Lung (tissue), 12 donors: ENCODE measurements around the gene JOSD2. TPM values are rescaled to one million over a fixed set of nuclear protein-coding genes. Genes with fewer than 3 reads are reported as not detected.

Source experiments
- ATAC-seq: fragments of 200-7000 bp; cut with Tn5 transposase; one replicate; pipeline ENCODE4 v1.9.1; 2020; ENCODE audit warnings: moderate number of reproducible peaks; ENCODE audit not compliant: insufficient read depth, low FRiP score
- DNase-seq, 3 donors: peaks; one replicate each; pipeline ENCODE4 v3.0.0-alpha.2; 2013 to 2017
- H3K27ac ChIP-seq, 2 donors: one replicate each; pipeline ENCODE4 v1.5.1; 2013; ENCODE audit warnings: mild to moderate bottlenecking in 2 of 2, moderate library complexity in 2 of 2, control low read depth in 1 of 2, inconsistent platforms in 1 of 2, low read depth in 1 of 2, low read length in 1 of 2
- H3K27me3 ChIP-seq, 3 donors: one replicate each; pipeline ENCODE4 v1.5.1; 2013; ENCODE audit warnings: low read length in 2 of 3; ENCODE audit not compliant: control insufficient read depth in 3 of 3, insufficient read depth in 3 of 3
- H3K36me3 ChIP-seq, 4 donors: one replicate each; pipeline ENCODE4 v1.5.1; 2013; ENCODE audit warnings: low read length in 4 of 4, mild to moderate bottlenecking in 1 of 4, moderate library complexity in 1 of 4; ENCODE audit not compliant: control insufficient read depth in 4 of 4, insufficient read depth in 4 of 4
- H3K4me1 ChIP-seq, 5 donors: one replicate each; pipeline ENCODE4 v1.5.1; 2013; ENCODE audit warnings: low read length in 5 of 5, mild to moderate bottlenecking in 2 of 5, moderate library complexity in 1 of 5; ENCODE audit not compliant: control insufficient read depth in 5 of 5, insufficient read depth in 5 of 5
- H3K4me3 ChIP-seq: one replicate; pipeline ENCODE4 v1.5.1; 2013; ENCODE audit warnings: mild to moderate bottlenecking, control low read depth, moderate library complexity
- H3K9ac ChIP-seq, 2 donors: one replicate each; pipeline ENCODE4 v1.5.1; 2013; ENCODE audit warnings: low read length in 2 of 2, control low read depth in 1 of 2; ENCODE audit not compliant: insufficient read depth in 1 of 2
- H3K9me3 ChIP-seq, 4 donors: one replicate each; pipeline ENCODE4 v1.5.1; 2013; ENCODE audit warnings: low read length in 3 of 4, mild to moderate bottlenecking in 1 of 4, moderate library complexity in 1 of 4; ENCODE audit not compliant: control insufficient read depth in 4 of 4, insufficient read depth in 3 of 4
- CTCF ChIP-seq: IDR thresholded peaks from 2 replicates; pipeline ENCODE4 v1.5.1; 2012; ENCODE audit warnings: mild to moderate bottlenecking; ENCODE audit errors: control extremely low read depth, extremely low read depth
- WGBS, 2 donors: extraction: QIAGEN DNeasy Blood & Tissue Kit; methylation state at CpG; one replicate each; pipeline ENCODE4 v1.1.7; 2013; 5-methylcytosine and 5-hydroxymethylcytosine counted together
- polyA plus RNA-seq, 2 donors: library from polyadenylated mRNA; stranded (reverse); fragments of 200-250 nt; gene quantifications; one replicate each; pipeline ENCODE4 v1.2.1, GENCODE V29; 2013
- total RNA-seq, 2 donors: library from RNA; depleted of rRNA in 1 of 2; stranded (reverse); fragments of >200 nt in 1 of 2; gene quantifications; one replicate each; pipeline ENCODE4 v1.2.1, GENCODE V29; 2014 to 2021
- donor health status: control.
- donor health status: control.
- donor health status: Bipolar disorder and iron deficiency.
- donor health status: healthy.
- donor health status: DM: yes; HTN: yes; CAD: no.

Gene JOSD2
- total and polyA plus RNA-seq, 4 donors, result 9.8 to 76.8 (median 63.5) TPM

GRCh38 chr19:50497022-50497405 lies 14.0 kb downstream of the JOSD2 start:
- no peak for TF ChIP-seq CTCF
- ATAC-seq, result no peak
- no peak overlapping the region for H3K4me3 ChIP-seq
- H3K27me3 ChIP-seq, result peaks cover 0 to 26% (median 17%) of the 10 kb centered on the region in 3 donors
- H3K9ac ChIP-seq, result no peak overlapping the region
- H3K4me1 ChIP-seq, result peaks cover 0 to 5% (median 0%) of the 10 kb centered on the region in 5 donors
- H3K27ac ChIP-seq, result no peak overlapping the region
- H3K36me3 ChIP-seq, result no peaks in the 10 kb centered on the region
- no peaks in the 10 kb centered on the region for H3K9me3 ChIP-seq
- WGBS, 2 donors, result 81 to 83% methylated on average over 8 of the region's 8 CpGs
- DNase-seq, result no peak

- 77% methylated on average over 25 to 30 of the region's 30 CpGs for WGBS, 2 donors
- Histone ChIP-seq H3K36me3 (no peaks in the 10 kb centered on the region), H3K9ac (no peak overlapping the region), H3K4me3 (no peak overlapping the region), H3K27ac (peak overlapping the region in 1 of 2 donors; percentile 21), H3K9me3 (no peaks in the 10 kb centered on the region), H3K27me3 (peaks cover 0 to 31% (median 23%) of the 10 kb centered on the region in 3 donors), H3K4me1 (peaks cover 0 to 11% (median 0%) of the 10 kb centered on the region in 5 donors)
- DNase-seq (peak in 1 of 3 donors; percentile 41), ATAC-seq (no peak)
- no peak for TF ChIP-seq CTCF
Observed at GRCh38 chr19:50496189-50497021, 14.6 kb downstream of the JOSD2 start.

GRCh38 chr19:50495020-50495531 lies 15.9 kb downstream of the JOSD2 start:
- Histone ChIP-seq H3K9ac (no peak overlapping the region), H3K9me3 (peaks cover 0 to 2% (median 0%) of the 10 kb centered on the region in 4 donors), H3K4me1 (peaks cover 0 to 13% (median 0%) of the 10 kb centered on the region in 5 donors), H3K36me3 (no peaks in the 10 kb centered on the region), H3K27me3 (peaks cover 0 to 32% (median 26%) of the 10 kb centered on the region in 3 donors), H3K4me3 (no peak overlapping the region), H3K27ac (no peak overlapping the region)
- DNase-seq, result no peak
- no peak for ATAC-seq
- 90 to 91% methylated on average over 5 of the region's 5 CpGs for WGBS, 2 donors
- TF ChIP-seq CTCF, result no peak
